Naive thymus-derived CD4-positive, alpha-beta T cell (primary cell): ENCODE results near the gene C1QTNF1. TPM values are rescaled to one million over a fixed set of nuclear protein-coding genes. Genes with fewer than 3 reads are reported as not detected.

Experiments used
- ATAC-seq: fragments of 150-1000 bp; cut with Tn5 transposase; 2 replicates; pipeline ENCODE4 v1.10.0; 2021; ENCODE audit warnings: mild to moderate bottlenecking, moderate library complexity
- CTCF ChIA-PET: fragments of 350-600 bp; sonication (Branson Sonifier 250); formaldehyde crosslinking; loops from one replicate; lab custom pipeline; 2021; ENCODE audit warnings: antibody characterized with exemption; lab: Charles Lee
- POLR2A ChIA-PET: fragments of 350-600 bp; sonication (Branson Sonifier 250); formaldehyde crosslinking; loops from one replicate; lab custom pipeline; 2021; ENCODE audit warnings: antibody characterized with exemption, inconsistent platforms; lab: Charles Lee
- DNase-seq, 9 donors: peaks; one replicate each; pipeline versions ENCODE4 v3.0.0 to v3.0.0-alpha.2; 2020 to 2022; ENCODE audit warnings: mixed read lengths in 1 of 9
- H3K27ac ChIP-seq: one replicate; pipeline ENCODE4 v1.7.0; 2013; ENCODE audit warnings: mild to moderate bottlenecking, low read depth, low read length, moderate library complexity
- H3K27me3 ChIP-seq, 2 donors: one replicate each; pipeline ENCODE4 v1.7.0; 2013; ENCODE audit warnings: low read length in 2 of 2, mild to moderate bottlenecking in 2 of 2, moderate library complexity in 2 of 2; ENCODE audit not compliant: control insufficient read depth in 2 of 2, insufficient read depth in 2 of 2
- H3K36me3 ChIP-seq, 3 experiments: 1 replicate in 2 of 3; 2 replicates in 1 of 3; pipeline ENCODE4 v1.7.0; 2013; ENCODE audit warnings: low read length in 3 of 3, mild to moderate bottlenecking in 3 of 3, moderate library complexity in 1 of 3; ENCODE audit not compliant: insufficient read depth in 3 of 3, control insufficient read depth in 2 of 3
- H3K4me1 ChIP-seq, 2 donors: one replicate each; pipeline ENCODE4 v1.7.0; 2013; ENCODE audit warnings: low read length in 2 of 2, mild to moderate bottlenecking in 2 of 2, moderate library complexity in 1 of 2; ENCODE audit not compliant: control insufficient read depth in 2 of 2, insufficient read depth in 2 of 2
- H3K4me3 ChIP-seq: 2 replicates; pipeline ENCODE4 v1.7.0; 2013; ENCODE audit warnings: mild to moderate bottlenecking, low read length
- H3K9me3 ChIP-seq, 3 experiments: 1 replicate in 2 of 3; 2 replicates in 1 of 3; pipeline ENCODE4 v1.7.0; 2013; ENCODE audit warnings: low read length in 3 of 3; ENCODE audit not compliant: control insufficient read depth in 2 of 3
- H3K27ac Mint-ChIP-seq, 9 donors: one replicate each; pipeline ENCODE4 v1.8.0; 2020 to 2022; ENCODE audit warnings: mixed read lengths in 9 of 9, mild to moderate bottlenecking in 8 of 9, moderate library complexity in 5 of 9, inconsistent platforms in 2 of 9
- H3K27me3 Mint-ChIP-seq, 5 donors: one replicate each; pipeline ENCODE4 v1.8.0; 2021 to 2022; ENCODE audit warnings: mixed read lengths in 5 of 5, mild to moderate bottlenecking in 1 of 5
- H3K36me3 Mint-ChIP-seq, 5 donors: one replicate each; pipeline ENCODE4 v1.8.0; 2020 to 2022; ENCODE audit warnings: mixed read lengths in 5 of 5, mild to moderate bottlenecking in 3 of 5, inconsistent platforms in 1 of 5
- H3K4me1 Mint-ChIP-seq, 7 donors: one replicate each; pipeline ENCODE4 v1.8.0; 2020 to 2022; ENCODE audit warnings: mixed read lengths in 7 of 7, mild to moderate bottlenecking in 3 of 7, inconsistent platforms in 1 of 7
- H3K4me3 Mint-ChIP-seq, 10 donors: one replicate each; pipeline ENCODE4 v1.8.0; 2020 to 2022; ENCODE audit warnings: mild to moderate bottlenecking in 10 of 10, mixed read lengths in 10 of 10, moderate library complexity in 6 of 10, inconsistent platforms in 2 of 10
- H3K9me3 Mint-ChIP-seq, 11 donors: one replicate each; pipeline ENCODE4 v1.8.0; 2020 to 2022; ENCODE audit warnings: mixed read lengths in 11 of 11, mild to moderate bottlenecking in 4 of 11, inconsistent platforms in 1 of 11, moderate library complexity in 1 of 11
- intact Hi-C, 2 donors: fragments of 100-400 bp; cut with micrococcal nuclease; formaldehyde crosslinking; loops; one replicate each; pipeline ENCODE4 v1.15.1; 2023
- polyA plus RNA-seq, 2 donors: library from polyadenylated mRNA; unstranded; fragments of 300-500 nt; fragmentation: Illumina TruSeq; gene quantifications; one replicate each; pipeline ENCODE4 v1.2.3, GENCODE V29; 2021
- total RNA-seq, 6 experiments: library from RNA in 5 of 6; stranded (reverse) in 5 of 6; gene quantifications; 1 replicate in 5 of 6; 2 replicates in 1 of 6; pipeline ENCODE4 v1.2.3 and lab custom pipeline; 2021 to 2026

Gene C1QTNF1
- total and polyA plus RNA-seq, 7 experiments from 2014 or later = 0.10 TPM; not detected in 6

GRCh38 chr17:79088997-79089328 is 65.0 kb downstream of the C1QTNF1 start:
- no peak overlapping the region for H3K4me3 ChIP-seq
- Mint-ChIP-seq H3K27me3 (peaks cover 0 to 11% (median 4%) of the 10 kb centered on the region in 5 donors), H3K4me1 (peaks cover 0 to 8% (median 6%) of the 10 kb centered on the region in 7 donors), H3K4me3 (no peak overlapping the region), H3K27ac (no peak overlapping the region), H3K36me3 (peaks cover 0 to 5% (median 0%) of the 10 kb centered on the region in 5 donors), H3K9me3 (no peaks in the 10 kb centered on the region)
- DNase-seq = no peak
- no peak for ATAC-seq
- peaks cover 0 to 9% of the 10 kb centered on the region in 2 donors for H3K4me1 ChIP-seq
- POLR2A ChIA-PET = no interaction called here
- H3K36me3 ChIP-seq = peaks cover 0 to 35% (median 0%) of the 10 kb centered on the region in 3 experiments
- CTCF ChIA-PET = interaction anchor here (0.6 to 2.9 kb wide), 3 partner anchors 24 to 334 kb away, joined by 3 to 14 read pairs (median 4); no protein-coding TSS in a partner anchor
- no peak overlapping the region for H3K27ac ChIP-seq
- intact Hi-C loops = loop anchor here in 1 of 2 donors (10.0 kb wide), 1 partner anchor 616 kb away; no protein-coding TSS in a partner anchor
- no peaks in the 10 kb centered on the region for H3K9me3 ChIP-seq
- no peaks in the 10 kb centered on the region for H3K27me3 ChIP-seq

- ATAC-seq (no peak), DNase-seq (no peak)
- Histone ChIP-seq H3K36me3 (peaks cover 0 to 26% (median 0%) of the 10 kb centered on the region in 3 experiments), H3K9me3 (no peaks in the 10 kb centered on the region), H3K27ac (no peak overlapping the region), H3K4me3 (no peak overlapping the region), H3K27me3 (no peaks in the 10 kb centered on the region), H3K4me1 (peaks cover 0 to 9% of the 10 kb centered on the region in 2 donors)
- Mint-ChIP-seq H3K36me3 (peaks cover 0 to 5% (median 0%) of the 10 kb centered on the region in 5 donors), H3K27me3 (peaks cover 0 to 11% (median 6%) of the 10 kb centered on the region in 5 donors), H3K9me3 (no peaks in the 10 kb centered on the region), H3K27ac (no peak overlapping the region), H3K4me3 (no peak overlapping the region), H3K4me1 (peaks cover 0 to 8% (median 6%) of the 10 kb centered on the region in 7 donors)
- ChIA-PET CTCF (no interaction called here), POLR2A (no interaction called here)
- intact Hi-C loops = loop anchor here in 1 of 2 donors (10.0 kb wide), 1 partner anchor 615 kb away; no protein-coding TSS in a partner anchor
Observed at GRCh38 chr17:79089720-79090442, 65.9 kb downstream of the C1QTNF1 start.

GRCh38 chr17:79090443-79091225 is 66.7 kb downstream of the C1QTNF1 start:
- Mint-ChIP-seq H3K4me1 (peaks cover 0 to 8% (median 6%) of the 10 kb centered on the region in 7 donors), H3K27ac (no peak overlapping the region), H3K27me3 (peaks cover under 1 to 16% (median 10%) of the 10 kb centered on the region in 5 donors), H3K4me3 (no peak overlapping the region), H3K9me3 (no peaks in the 10 kb centered on the region), H3K36me3 (peaks cover 0 to 5% (median 0%) of the 10 kb centered on the region in 5 donors)
- peaks cover 0 to 9% of the 10 kb centered on the region in 2 donors for H3K4me1 ChIP-seq
- H3K27me3 ChIP-seq = no peaks in the 10 kb centered on the region
- H3K9me3 ChIP-seq = no peaks in the 10 kb centered on the region
- ChIA-PET POLR2A (no interaction called here), CTCF (no interaction called here)
- no peak for DNase-seq
- intact Hi-C loops = no loop called here
- peaks cover 0 to 18% (median 0%) of the 10 kb centered on the region in 3 experiments for H3K36me3 ChIP-seq
- no peak overlapping the region for H3K27ac ChIP-seq
- H3K4me3 ChIP-seq = no peak overlapping the region
- no peak for ATAC-seq

- intact Hi-C loops = no loop called here
- Histone ChIP-seq H3K4me1 (peaks cover 0 to 9% of the 10 kb centered on the region in 2 donors), H3K4me3 (no peak overlapping the region), H3K9me3 (no peaks in the 10 kb centered on the region), H3K27ac (no peak overlapping the region), H3K36me3 (peaks cover 0 to 12% (median 0%) of the 10 kb centered on the region in 3 experiments), H3K27me3 (no peaks in the 10 kb centered on the region)
- Mint-ChIP-seq H3K4me3 (no peak overlapping the region), H3K9me3 (no peaks in the 10 kb centered on the region), H3K27ac (no peak overlapping the region), H3K4me1 (peaks cover 0 to 8% (median 6%) of the 10 kb centered on the region in 7 donors), H3K27me3 (peaks cover 5 to 20% (median 14%) of the 10 kb centered on the region in 5 donors), H3K36me3 (peaks cover 0 to 5% (median 0%) of the 10 kb centered on the region in 5 donors)
- no peak for ATAC-seq
- POLR2A ChIA-PET = no interaction called here
- CTCF ChIA-PET = no interaction called here
- DNase-seq = no peak
Observed at GRCh38 chr17:79091226-79091670, 67.3 kb downstream of the C1QTNF1 start.

- no peaks in the 10 kb centered on the region for H3K27me3 ChIP-seq
- CTCF ChIA-PET = interaction anchor here (1.0 to 1.3 kb wide), 2 partner anchors 10 to 301 kb away, joined by 3 to 5 read pairs; no protein-coding TSS in a partner anchor
- POLR2A ChIA-PET = interaction anchor here (0.7 kb wide), 1 partner anchor 904 kb away, joined by 3 read pairs; no protein-coding TSS in a partner anchor
- no peaks in the 10 kb centered on the region for H3K9me3 ChIP-seq
- intact Hi-C loops = no loop called here
- peaks cover 9 to 21% (median 16%) of the 10 kb centered on the region in 5 donors for H3K27me3 Mint-ChIP-seq
- no peak overlapping the region for H3K27ac ChIP-seq
- peak overlapping the region in 1 of 9 donors; percentile 75 for H3K27ac Mint-ChIP-seq
- H3K36me3 Mint-ChIP-seq = no peaks in the 10 kb centered on the region
- ATAC-seq (no peak), DNase-seq (no peak)
- peaks cover 0 to 9% of the 10 kb centered on the region in 2 donors for H3K4me1 ChIP-seq
- H3K4me3 ChIP-seq = no peak overlapping the region
- no peaks in the 10 kb centered on the region for H3K9me3 Mint-ChIP-seq
- H3K4me3 Mint-ChIP-seq = peak overlapping the region in 1 of 10 donors; percentile 42
- no peaks in the 10 kb centered on the region for H3K36me3 ChIP-seq
- H3K4me1 Mint-ChIP-seq = peaks cover 0 to 8% (median 6%) of the 10 kb centered on the region in 7 donors
Observed at GRCh38 chr17:79092567-79092966, 68.6 kb downstream of the C1QTNF1 start.

- no peaks in the 10 kb centered on the region for H3K9me3 Mint-ChIP-seq
- H3K36me3 ChIP-seq = no peaks in the 10 kb centered on the region
- H3K4me1 ChIP-seq = peaks cover 0 to 9% of the 10 kb centered on the region in 2 donors
- POLR2A ChIA-PET = interaction anchor here (0.7 kb wide), 1 partner anchor 903 kb away, joined by 3 read pairs; no protein-coding TSS in a partner anchor
- peaks cover 0 to 6% of the 10 kb centered on the region in 2 donors for H3K27me3 ChIP-seq
- no peak overlapping the region for H3K4me3 ChIP-seq
- H3K27me3 Mint-ChIP-seq = peaks cover 16 to 28% (median 23%) of the 10 kb centered on the region in 5 donors
- peaks cover 4 to 8% (median 6%) of the 10 kb centered on the region in 7 donors for H3K4me1 Mint-ChIP-seq
- ATAC-seq = no peak
- intact Hi-C loops = no loop called here
- no peaks in the 10 kb centered on the region for H3K36me3 Mint-ChIP-seq
- CTCF ChIA-PET = interaction anchor here (0.6 to 1.0 kb wide), 2 partner anchors 292 to 300 kb away, joined by 4 to 5 read pairs; no protein-coding TSS in a partner anchor
- H3K9me3 ChIP-seq = no peaks in the 10 kb centered on the region
- no peak overlapping the region for H3K27ac ChIP-seq
- DNase-seq = no peak
- H3K27ac Mint-ChIP-seq = peak overlapping the region in 2 of 9 donors; percentile 14 to 24
- peak overlapping the region in 2 of 10 donors; percentile 35 to 58 for H3K4me3 Mint-ChIP-seq
Observed at GRCh38 chr17:79093270-79093669, 69.3 kb downstream of the C1QTNF1 start.
